GM19025 (cell line): ENCODE data around the gene LRRC17.
"Not testable (repeated sequence)": the region's sequence is repeated elsewhere in the genome, so short reads cannot be mapped to it uniquely, and the experiment has no call there.

ENCODE experiments used
- ATAC-seq: cut with Tn5 transposase; IDR thresholded peaks from one replicate; pipeline ENCODE4 v1.9.1; 2021; ENCODE audit warnings: mild to moderate bottlenecking, low read depth, moderate library complexity; ENCODE audit not compliant: unreplicated experiment

LRRC17 gene

DNA sequence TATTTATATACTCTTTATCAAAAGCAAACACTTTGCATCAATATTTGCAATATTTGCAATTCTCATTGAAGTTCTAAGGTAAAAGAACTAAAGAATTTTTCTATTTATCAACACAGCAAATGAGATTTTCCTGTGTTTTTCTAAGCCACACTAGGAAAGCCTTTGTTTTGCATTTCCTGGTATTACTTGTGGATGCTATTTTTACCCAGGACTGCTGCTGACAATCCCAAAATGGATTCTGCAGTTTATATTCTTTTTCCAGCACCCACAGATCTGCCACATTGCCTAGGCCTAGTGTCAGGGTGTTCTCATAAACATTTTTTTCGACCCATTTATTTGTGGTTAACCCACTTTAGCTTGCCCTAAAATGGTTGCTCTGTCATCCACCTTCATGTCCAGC lies 25.9 kb downstream of the LRRC17 start:
- ATAC-seq = no peak

DNA sequence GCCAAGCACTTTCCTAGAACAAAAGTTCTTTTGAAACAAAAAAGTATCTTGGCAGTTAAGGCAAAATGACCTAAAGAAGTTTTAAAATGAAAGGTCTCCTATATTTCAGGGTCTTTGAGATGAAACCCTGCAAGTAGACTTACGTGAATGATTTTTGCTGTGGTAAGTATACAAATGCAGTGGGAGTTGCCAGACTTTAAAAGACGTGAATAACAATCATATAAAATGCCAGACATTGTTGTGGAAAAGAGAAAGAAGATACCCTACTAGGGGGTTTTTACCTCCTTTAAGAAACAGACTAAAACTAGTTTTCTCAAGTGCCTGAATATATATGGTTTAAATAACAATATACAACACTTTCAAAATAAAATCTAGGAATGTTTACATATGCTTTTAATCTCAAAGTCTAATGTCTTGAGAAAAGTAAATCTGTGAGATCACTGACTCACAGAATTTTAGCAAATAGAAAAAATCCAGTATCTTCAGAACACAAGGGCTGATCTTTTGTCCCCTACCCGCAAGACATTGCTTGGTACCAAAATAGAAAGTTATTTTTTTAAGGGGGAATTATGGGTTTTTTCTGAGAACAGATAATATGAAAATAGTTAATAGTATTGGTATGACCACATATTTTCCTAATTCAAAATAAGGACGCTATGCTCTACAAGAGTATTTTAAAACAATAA lies 29.5 kb downstream of the LRRC17 start:
- no peak for ATAC-seq

DNA sequence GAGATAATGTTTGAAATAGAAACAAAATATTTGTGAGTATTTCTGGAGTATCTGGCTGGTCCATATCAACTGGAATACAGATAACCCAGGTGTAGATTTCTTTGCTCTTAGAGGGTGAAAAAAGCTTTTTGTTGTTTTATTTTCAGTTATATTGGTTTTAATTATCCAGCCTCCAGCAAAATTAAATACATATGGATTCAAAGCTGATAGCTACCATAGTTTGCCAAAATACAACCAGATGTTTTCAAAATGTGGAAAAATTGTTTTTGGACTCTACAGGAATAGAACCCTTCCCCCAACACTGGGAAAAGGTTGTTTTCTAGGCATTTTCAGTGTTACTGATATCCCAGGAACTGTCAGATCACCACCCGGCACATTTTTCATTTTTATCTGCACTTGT lies 30.1 kb downstream of the LRRC17 start:
- no peak for ATAC-seq

DNA sequence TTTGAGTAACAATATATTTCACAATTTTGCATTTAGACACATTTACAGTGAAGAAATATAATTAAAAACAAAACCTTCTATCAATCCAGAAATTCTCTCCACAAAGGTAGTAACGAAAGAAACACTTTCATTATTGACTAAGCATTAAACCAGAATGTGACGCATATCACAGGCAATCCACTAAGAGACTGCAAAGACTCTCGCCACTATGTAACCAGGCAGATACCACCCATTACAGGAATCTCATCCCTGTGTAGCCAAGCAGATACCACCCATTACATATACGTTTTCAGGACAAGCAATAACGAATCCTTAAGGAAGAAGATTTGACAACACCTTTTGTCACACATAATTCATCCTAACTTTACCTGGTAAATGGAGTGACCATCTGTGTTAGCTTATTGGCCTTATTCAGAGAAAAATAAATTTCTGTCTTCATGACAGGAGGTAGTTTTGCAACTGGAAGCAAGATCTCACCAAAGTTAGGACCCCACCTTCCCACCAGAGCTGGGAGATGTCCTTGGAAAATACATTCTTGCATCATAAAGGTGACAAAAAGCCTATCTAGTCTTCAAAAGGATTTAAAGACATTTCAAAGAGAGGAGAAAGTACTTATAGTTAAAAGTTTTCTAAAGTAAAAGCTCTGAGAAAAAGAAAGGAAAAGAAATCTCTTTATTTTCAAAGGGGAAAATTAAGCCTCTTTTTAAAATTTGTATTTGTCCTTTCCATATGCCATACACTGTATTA lies 30.8 kb downstream of the LRRC17 start:
- no peak for ATAC-seq

DNA sequence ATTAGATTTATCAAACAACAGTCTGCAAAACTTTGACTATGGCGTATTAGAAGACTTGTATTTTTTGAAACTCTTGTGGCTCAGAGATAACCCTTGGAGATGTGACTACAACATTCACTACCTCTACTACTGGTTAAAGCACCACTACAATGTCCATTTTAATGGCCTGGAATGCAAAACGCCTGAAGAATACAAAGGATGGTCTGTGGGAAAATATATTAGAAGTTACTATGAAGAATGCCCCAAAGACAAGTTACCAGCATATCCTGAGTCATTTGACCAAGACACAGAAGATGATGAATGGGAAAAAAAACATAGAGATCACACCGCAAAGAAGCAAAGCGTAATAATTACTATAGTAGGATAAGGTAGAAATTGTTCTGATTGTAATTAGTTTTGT lies 31.4 kb downstream of the LRRC17 start:
- ATAC-seq = no peak

DNA sequence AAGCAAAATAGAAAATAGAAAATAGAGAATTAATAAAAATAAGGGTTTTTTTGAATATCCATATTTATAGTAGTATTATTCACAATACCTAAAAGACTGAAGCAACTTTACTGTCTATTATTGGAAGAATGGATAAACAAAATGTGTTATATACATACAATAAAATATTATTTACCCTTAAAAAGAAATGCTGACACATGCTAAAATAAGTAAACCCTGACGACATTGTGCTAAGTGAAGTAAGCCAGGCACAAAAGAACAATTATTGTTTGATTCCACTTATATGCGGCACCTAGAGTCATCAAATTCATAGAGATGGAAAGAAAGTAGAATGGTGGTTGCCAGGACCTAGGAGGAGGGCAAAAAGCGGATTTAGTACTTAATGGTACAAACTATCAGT lies 39.0 kb downstream of the LRRC17 start:
- ATAC-seq = no peak

DNA sequence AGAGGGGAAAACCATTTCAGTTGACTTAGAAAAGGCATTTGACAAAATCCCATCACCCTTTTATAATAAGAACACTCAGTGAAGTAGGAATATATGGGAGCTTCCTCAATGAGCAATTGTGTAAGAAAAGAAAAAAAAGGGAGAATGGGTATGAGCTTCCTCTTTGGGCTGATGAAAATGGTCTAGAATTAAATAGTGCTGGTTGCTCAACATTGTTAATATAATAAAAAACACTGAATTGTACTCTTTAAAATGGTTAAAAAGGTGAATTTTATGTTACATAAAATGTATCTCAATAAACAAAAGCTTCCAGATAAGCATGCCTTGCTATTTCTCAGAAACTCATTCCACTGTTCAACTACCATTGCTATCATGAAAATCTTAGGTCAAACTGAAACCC lies 40.6 kb downstream of the LRRC17 start:
- ATAC-seq = no peak

DNA sequence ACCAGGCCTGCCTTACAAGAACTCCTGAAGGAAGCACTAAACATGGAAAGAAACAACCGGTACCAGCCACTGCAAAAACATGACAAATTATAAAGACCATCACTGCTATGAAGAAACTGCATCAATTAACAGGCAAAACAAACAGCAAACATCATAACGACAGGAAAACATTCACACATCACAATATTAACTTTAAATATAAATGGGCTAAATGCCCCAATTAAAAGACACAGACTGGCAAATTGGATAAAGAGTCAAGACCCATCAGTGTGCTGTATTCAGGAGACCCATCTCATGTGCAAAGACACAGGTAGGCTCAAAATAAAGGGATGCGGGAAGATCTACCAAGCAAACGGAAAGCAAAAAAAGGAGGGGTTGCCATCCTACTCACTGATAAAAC lies 41.6 kb downstream of the LRRC17 start:
- ATAC-seq = not testable (repeated sequence)

DNA sequence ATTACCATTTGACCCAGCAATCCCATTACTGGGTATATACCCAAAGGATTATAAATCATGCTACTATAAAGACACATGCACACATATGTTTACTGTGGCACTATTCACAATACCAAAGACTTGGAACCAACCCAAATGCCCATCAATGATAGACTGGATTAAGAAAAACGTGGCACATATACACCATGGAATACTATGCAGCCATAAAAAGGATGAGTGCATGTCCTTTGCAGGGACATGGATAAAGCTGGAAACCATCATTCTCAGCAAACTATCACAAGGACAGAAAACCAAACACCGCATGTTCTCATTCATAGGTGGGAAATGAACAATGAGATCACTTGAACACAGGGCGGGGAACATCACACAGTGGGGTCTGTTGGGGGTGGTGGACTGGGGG lies 45.2 kb downstream of the LRRC17 start:
- not testable (repeated sequence) for ATAC-seq

DNA sequence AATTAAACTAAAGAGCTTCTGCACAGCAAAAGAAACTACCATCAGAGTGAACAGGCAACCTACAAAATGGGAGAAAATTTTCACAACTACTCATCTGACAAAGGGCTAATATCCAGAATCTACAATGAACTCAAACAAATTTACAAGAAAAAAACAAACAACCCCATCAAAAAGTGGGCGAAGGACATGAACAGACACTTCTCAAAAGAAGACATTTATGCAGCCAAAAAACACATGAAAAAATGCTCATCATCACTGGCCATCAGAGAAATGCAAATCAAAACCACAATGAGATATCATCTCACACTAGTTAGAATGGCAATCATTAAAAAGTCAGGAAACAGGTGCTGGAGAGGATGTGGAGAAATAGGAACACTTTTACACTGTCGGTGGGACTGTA lies 49.2 kb downstream of the LRRC17 start:
- not testable (repeated sequence) for ATAC-seq

DNA sequence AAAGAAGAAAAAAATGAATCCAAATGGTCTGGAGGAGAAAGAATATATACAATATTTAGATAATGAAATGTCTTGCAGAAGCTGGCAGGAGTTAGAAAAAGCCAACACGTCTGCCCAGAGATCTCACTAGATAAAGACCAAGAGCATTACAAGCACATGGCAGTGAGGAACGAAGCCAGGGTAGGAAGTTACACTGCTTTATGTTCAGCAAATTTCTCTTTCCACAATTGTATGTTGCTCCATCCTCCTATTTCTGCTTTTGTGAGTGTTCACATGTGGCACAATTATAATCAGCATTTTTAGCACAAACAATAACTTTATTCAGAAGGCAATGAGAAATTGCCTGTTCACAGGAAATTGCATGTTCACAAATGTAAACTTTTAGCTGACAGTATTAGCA lies 53.7 kb downstream of the LRRC17 start:
- no peak for ATAC-seq

DNA sequence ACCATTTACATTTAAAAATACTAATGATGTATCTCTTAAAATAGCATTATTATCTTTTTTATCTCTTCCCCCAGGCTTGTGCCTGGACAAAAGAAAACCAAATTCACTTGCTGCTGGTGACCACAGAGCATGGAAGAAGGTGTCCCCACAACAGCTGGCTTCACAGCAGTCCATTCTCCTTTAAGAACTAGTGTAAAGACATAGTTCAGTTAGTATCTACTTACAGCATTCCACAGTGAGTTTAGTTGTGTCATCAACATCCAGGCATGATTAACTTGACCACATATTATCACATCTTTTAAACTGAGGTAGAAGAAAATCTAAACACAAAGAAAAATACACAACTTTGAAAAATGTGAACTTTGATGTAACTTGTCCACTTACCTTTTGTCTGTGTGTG lies 55.0 kb downstream of the LRRC17 start:
- no peak for ATAC-seq

DNA sequence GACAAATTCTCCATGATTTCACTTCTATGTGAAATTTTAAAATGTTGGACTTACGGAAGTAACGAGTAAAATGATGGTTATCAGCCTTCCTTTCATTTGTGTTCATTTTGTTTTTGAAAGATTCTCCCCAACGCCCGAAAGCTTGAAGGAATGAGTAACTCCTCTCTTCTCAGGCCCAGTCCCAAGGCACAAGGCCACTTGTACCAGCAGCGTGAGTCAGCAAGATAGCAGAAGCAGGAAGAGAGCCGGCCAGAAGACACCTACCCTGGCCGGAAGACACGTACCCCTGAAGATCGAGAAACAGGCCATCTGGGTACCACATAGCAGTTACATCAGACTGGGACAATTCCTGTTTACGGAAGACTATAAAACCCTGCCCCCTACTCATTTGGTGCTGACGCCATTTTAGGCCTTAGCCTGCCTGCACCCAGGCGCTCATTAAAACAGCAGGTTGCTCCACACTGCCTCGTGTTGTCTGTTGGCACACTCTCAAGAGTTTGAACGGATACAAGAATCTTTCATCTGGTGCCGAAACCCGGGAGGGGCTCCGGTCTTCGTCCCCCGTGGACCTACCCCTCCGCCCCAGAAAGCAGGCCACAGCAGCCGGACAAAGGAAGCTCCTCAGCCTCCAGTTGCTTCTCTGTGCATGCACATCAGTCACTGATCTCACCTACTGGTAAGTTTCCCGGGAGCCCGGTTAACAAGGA lies 60.4 kb downstream of the LRRC17 start:
- ATAC-seq = no peak

DNA sequence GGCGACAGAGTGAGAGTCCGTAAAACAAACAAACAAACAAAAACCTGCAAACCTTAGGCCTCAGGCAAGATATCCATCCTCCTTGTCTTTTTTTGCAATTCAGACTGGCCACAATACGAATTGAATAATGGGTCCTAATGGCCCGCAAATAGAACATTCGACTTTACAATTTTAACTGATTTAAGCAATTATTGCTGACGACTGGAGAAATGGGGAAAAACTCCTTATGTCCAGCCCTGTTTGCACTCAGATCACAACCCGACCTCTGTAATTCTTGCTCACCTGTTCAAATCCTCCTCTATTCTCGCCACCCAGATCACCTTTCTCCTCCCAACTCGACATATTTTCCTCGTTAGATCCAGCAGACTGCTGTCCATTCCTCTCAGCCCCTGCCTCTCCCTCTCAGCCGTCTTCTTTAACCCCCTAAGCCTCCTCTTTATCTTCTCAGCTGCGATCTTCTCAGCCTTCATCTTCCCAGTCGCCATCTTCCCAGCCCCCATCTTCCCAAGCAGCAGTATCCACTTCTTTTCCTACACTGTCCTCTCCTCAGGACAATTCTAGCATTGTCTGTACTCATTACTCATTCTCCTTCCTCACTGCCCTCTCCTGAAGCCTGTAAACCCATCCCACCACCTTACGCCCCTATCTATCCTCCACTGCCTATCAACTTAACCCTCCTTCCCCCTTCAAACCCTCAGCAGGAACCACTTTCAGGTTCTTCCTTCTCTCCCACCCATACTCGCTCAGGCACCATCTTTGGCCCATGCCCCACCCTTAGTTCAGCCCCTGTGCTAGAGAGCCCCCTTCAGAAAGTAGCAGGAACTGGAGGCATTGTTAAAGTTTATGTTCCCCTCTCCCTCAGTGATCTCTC lies 61.8 kb downstream of the LRRC17 start:
- ATAC-seq = no peak

DNA sequence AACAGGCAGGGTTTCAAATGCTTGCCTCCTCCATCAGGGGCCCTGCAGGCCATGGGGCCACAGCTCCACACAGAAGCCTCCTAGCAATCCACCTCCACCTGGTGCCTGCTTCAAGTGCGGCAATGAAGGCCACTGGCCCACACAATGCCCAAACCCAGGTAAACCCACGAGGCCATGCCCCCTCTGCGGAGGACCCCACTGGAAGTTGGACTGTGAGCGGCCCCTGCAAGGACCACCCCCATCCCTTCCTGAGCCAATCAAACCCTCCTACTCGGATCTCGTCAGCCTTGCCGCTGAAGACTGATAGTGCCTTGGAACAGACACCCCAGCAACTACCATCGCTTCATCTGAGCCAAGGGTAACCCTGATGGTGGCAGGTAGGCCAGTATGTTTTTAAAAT lies 63.1 kb downstream of the LRRC17 start:
- ATAC-seq = no peak

DNA sequence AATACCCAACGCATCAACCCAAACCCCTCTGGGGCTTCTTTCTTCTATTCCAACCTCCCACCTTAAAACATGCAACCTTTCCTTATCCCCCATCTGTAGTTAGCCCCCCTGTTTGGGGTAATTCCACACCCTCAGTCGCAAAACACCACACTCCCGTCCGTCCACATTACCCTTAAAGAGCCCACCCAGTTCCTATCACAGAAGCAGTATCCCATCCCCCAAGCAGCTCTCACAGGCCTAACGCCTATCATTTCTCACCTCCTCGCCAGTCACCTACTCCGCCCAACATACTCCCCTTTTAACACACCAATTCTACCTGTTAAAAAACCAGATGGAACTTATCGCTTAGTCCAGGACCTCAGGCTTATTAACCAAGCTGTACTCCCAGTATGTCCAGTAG lies 63.7 kb downstream of the LRRC17 start:
- ATAC-seq = no peak

DNA sequence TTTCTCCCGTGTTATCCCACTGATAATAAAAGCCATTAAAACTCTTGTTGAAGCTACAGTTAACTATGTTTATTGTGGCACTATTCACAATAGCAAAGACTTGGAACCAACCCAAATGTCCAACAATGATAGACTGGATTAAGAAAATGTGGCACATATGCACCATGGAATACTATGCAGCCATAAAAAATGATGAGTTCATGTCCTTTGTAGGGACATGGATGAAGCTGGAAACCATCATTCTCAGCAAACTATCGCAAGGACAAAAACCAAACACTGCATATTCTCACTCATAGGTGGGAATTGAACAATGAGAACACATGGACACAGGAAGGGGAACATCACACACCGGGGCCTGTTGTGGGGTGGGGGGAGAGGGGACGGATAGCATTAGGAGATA lies 64.8 kb downstream of the LRRC17 start:
- ATAC-seq = not testable (repeated sequence)

DNA sequence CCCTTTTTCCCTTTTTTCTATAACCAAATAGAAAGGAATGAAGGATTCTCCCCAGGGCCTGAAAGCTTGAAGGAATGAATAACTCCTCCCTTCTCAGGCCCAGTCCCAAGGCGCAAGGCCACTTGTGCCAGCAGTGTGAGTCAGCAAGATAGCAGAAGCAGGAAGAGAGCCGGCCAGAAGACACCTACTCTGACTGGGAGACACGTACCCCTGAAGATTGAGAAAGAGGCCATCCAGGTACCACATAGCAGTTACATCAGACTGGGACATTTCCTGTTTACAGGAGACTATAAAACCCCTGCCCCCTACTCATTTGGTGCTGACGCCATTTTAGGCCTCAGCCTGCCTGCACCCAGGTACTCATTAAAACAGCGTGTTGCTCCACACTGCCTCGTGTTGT lies 65.5 kb downstream of the LRRC17 start:
- ATAC-seq = no peak

DNA sequence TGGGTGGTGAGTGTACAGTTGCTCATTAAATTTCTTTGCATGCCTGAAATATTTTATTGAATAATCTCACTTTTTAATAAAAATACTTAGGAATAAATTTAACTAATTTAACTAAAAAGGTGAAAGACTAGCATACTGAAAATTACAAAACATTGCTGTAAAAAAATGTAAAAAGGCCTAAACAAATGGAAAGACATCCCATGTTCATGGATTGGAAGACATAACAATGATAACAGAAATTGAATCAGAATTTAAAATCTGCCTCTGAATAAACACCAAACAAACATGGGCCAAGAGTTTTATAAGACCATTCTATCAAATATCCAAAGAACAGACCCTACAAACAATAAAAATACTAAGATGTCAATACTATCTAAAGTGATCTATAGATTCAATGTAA lies 66.9 kb downstream of the LRRC17 start:
- no peak for ATAC-seq

DNA sequence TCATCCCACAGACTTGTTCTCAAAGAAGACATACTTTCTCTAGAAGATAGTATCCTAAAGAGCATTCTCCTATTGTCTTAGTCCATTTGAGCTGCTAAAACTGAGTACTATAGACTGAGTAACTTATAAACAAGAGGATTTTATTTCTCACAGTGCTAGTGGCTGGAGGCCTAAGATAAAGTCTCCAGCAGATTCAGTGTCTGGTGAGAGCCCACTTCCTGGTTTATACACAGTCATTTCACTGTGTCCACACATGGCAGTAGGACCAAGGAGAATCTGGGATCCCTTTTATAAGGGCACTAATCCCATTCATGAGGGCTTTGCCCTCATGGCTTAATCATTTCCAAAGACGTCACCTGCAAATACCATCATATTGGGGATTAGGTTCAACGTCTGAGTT lies 68.7 kb downstream of the LRRC17 start:
- ATAC-seq = no peak

DNA sequence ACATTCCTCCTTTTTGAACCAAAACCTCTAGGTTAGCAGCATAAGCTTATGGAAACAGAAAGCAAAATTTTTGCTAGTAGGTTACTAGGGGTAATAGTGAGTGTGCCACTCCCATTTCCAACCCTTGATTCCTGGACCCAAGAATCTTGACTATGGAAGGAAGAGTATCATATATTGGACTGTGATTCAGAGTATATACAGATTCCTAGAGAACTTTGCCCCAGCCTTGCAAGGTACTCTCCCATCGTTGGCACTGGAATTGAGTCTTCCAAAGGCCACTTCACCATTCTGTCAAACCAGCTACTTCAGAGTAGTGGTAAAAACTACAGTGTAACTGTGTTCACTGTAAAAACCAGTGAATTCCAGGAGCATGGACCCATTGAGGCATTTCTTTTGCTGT lies 69.4 kb downstream of the LRRC17 start:
- no peak for ATAC-seq
